Measurements from ENCODE around the gene PLEKHA6.

Gene PLEKHA6

GRCh38 chr1:204368996-204369726 is 9.4 kb upstream of the PLEKHA6 start:
- H3K27ac Mint-ChIP-seq = no peak overlapping the region
- no peaks in the 10 kb centered on the region for H3K9me3 Mint-ChIP-seq
- no peaks in the 10 kb centered on the region for H3K36me3 Mint-ChIP-seq (ENCODE audit: low read depth)
- peaks cover 18% of the 10 kb centered on the region for H3K4me1 Mint-ChIP-seq (ENCODE audit: low read depth)
- intact Hi-C loops (cut with micrococcal nuclease) = no loop called here
- H3K27me3 Mint-ChIP-seq = peaks cover 41% of the 10 kb centered on the region
- no peak overlapping the region for H3K4me3 Mint-ChIP-seq

GRCh38 chr1:204367956-204368355 is 8.2 kb upstream of the PLEKHA6 start:
- intact Hi-C loops (cut with micrococcal nuclease) = no loop called here
- no peak overlapping the region for H3K27ac Mint-ChIP-seq

GRCh38 chr1:204367193-204367858 is 7.6 kb upstream of the PLEKHA6 start:
- peaks cover 36% of the 10 kb centered on the region for H3K4me1 Mint-ChIP-seq (ENCODE audit: low read depth)
- intact Hi-C loops (cut with micrococcal nuclease) = no loop called here
- no peak overlapping the region for H3K27ac Mint-ChIP-seq
- H3K4me3 Mint-ChIP-seq = no peak overlapping the region
- no peaks in the 10 kb centered on the region for H3K36me3 Mint-ChIP-seq (ENCODE audit: low read depth)
- H3K27me3 Mint-ChIP-seq = peaks cover 48% of the 10 kb centered on the region
- H3K9me3 Mint-ChIP-seq = no peaks in the 10 kb centered on the region

More at GRCh38 chr1:204367956-204368355, 8.2 kb upstream of the PLEKHA6 start:
- H3K36me3 Mint-ChIP-seq (ENCODE audit: low read depth) = no peaks in the 10 kb centered on the region
- no peak overlapping the region for H3K4me3 Mint-ChIP-seq
- H3K27me3 Mint-ChIP-seq = peaks cover 43% of the 10 kb centered on the region
- no peaks in the 10 kb centered on the region for H3K9me3 Mint-ChIP-seq
- H3K4me1 Mint-ChIP-seq (ENCODE audit: low read depth) = peaks cover 30% of the 10 kb centered on the region

- intact Hi-C loops (cut with micrococcal nuclease) = no loop called here
- peaks cover 49% of the 10 kb centered on the region for H3K27me3 Mint-ChIP-seq
- no peaks in the 10 kb centered on the region for H3K9me3 Mint-ChIP-seq
- H3K4me3 Mint-ChIP-seq = no peak overlapping the region
- peaks cover 39% of the 10 kb centered on the region for H3K4me1 Mint-ChIP-seq (ENCODE audit: low read depth)
- H3K27ac Mint-ChIP-seq = no peak overlapping the region
- H3K36me3 Mint-ChIP-seq (ENCODE audit: low read depth) = no peaks in the 10 kb centered on the region
These were observed 7.0 kb upstream of the PLEKHA6 start for GRCh38 chr1:204366759-204367158.

- Mint-ChIP-seq H3K9me3 (no peaks in the 10 kb centered on the region), H3K4me3 (peak overlapping the region; percentile 72), H3K27me3 (peaks cover 63% of the 10 kb centered on the region), H3K36me3 (ENCODE audit: low read depth) (no peaks in the 10 kb centered on the region), H3K27ac (peak overlapping the region; percentile 50), H3K4me1 (ENCODE audit: low read depth) (peaks cover 36% of the 10 kb centered on the region)
- intact Hi-C loops (cut with micrococcal nuclease) = loop anchor here (1.0 kb wide), 3 partner anchors 105 to 201 kb away; no protein-coding TSS in a partner anchor
These were observed 3.8 kb upstream of the PLEKHA6 start for GRCh38 chr1:204363335-204364114.

GRCh38 chr1:204362984-204363334 is 3.2 kb upstream of the PLEKHA6 start:
- H3K4me3 Mint-ChIP-seq = peak overlapping the region; percentile 72
- peaks cover 36% of the 10 kb centered on the region for H3K4me1 Mint-ChIP-seq (ENCODE audit: low read depth)
- peak overlapping the region; percentile 50 for H3K27ac Mint-ChIP-seq
- H3K27me3 Mint-ChIP-seq = peaks cover 64% of the 10 kb centered on the region
- intact Hi-C loops (cut with micrococcal nuclease) = loop anchor here (1.0 kb wide), 3 partner anchors 105 to 201 kb away; no protein-coding TSS in a partner anchor
- H3K36me3 Mint-ChIP-seq (ENCODE audit: low read depth) = no peaks in the 10 kb centered on the region
- H3K9me3 Mint-ChIP-seq = no peaks in the 10 kb centered on the region

GRCh38 chr1:204361781-204362180 is 2.1 kb upstream of the PLEKHA6 start:
- Mint-ChIP-seq H3K27ac (no peak overlapping the region), H3K27me3 (peaks cover 63% of the 10 kb centered on the region), H3K4me3 (no peak overlapping the region), H3K4me1 (ENCODE audit: low read depth) (peaks cover 44% of the 10 kb centered on the region), H3K9me3 (no peaks in the 10 kb centered on the region), H3K36me3 (ENCODE audit: low read depth) (no peaks in the 10 kb centered on the region)
- intact Hi-C loops (cut with micrococcal nuclease) = no loop called here

- Mint-ChIP-seq H3K36me3 (ENCODE audit: low read depth) (no peaks in the 10 kb centered on the region), H3K9me3 (no peaks in the 10 kb centered on the region), H3K4me1 (ENCODE audit: low read depth) (peaks cover 44% of the 10 kb centered on the region), H3K27ac (no peak overlapping the region), H3K4me3 (no peak overlapping the region), H3K27me3 (peaks cover 63% of the 10 kb centered on the region)
- intact Hi-C loops (cut with micrococcal nuclease) = no loop called here
These were observed 1.6 kb upstream of the PLEKHA6 start for GRCh38 chr1:204361341-204361771.

- intact Hi-C loops (cut with micrococcal nuclease) = no loop called here
- Mint-ChIP-seq H3K36me3 (ENCODE audit: low read depth) (no peaks in the 10 kb centered on the region), H3K4me3 (no peak overlapping the region), H3K27ac (no peak overlapping the region), H3K27me3 (peaks cover 58% of the 10 kb centered on the region), H3K4me1 (ENCODE audit: low read depth) (peaks cover 43% of the 10 kb centered on the region), H3K9me3 (no peaks in the 10 kb centered on the region)
These were observed 585 bp upstream of the PLEKHA6 start for GRCh38 chr1:204360314-204360713.

- Mint-ChIP-seq H3K27ac (no peak overlapping the region), H3K4me3 (no peak overlapping the region), H3K36me3 (ENCODE audit: low read depth) (no peaks in the 10 kb centered on the region), H3K27me3 (peaks cover 56% of the 10 kb centered on the region), H3K9me3 (no peaks in the 10 kb centered on the region), H3K4me1 (ENCODE audit: low read depth) (peaks cover 34% of the 10 kb centered on the region)
- intact Hi-C loops (cut with micrococcal nuclease) = no loop called here
These were observed 627 bp downstream of the PLEKHA6 start for GRCh38 chr1:204359131-204359473.

GRCh38 chr1:204358605-204359004 is 1.1 kb downstream of the PLEKHA6 start:
- Mint-ChIP-seq H3K9me3 (no peaks in the 10 kb centered on the region), H3K4me3 (no peak overlapping the region), H3K4me1 (ENCODE audit: low read depth) (peaks cover 29% of the 10 kb centered on the region), H3K27ac (no peak overlapping the region), H3K27me3 (peaks cover 56% of the 10 kb centered on the region), H3K36me3 (ENCODE audit: low read depth) (no peaks in the 10 kb centered on the region)
- intact Hi-C loops (cut with micrococcal nuclease) = no loop called here

- H3K27me3 Mint-ChIP-seq = peaks cover 52% of the 10 kb centered on the region
- peaks cover 22% of the 10 kb centered on the region for H3K4me1 Mint-ChIP-seq (ENCODE audit: low read depth)
- no peaks in the 10 kb centered on the region for H3K36me3 Mint-ChIP-seq (ENCODE audit: low read depth)
- no peaks in the 10 kb centered on the region for H3K9me3 Mint-ChIP-seq
- no peak overlapping the region for H3K4me3 Mint-ChIP-seq
- intact Hi-C loops (cut with micrococcal nuclease) = no loop called here
- H3K27ac Mint-ChIP-seq = no peak overlapping the region
These were observed 1.9 kb downstream of the PLEKHA6 start for GRCh38 chr1:204357551-204358490.

- H3K36me3 Mint-ChIP-seq (ENCODE audit: low read depth) = no peaks in the 10 kb centered on the region
- H3K4me3 Mint-ChIP-seq = no peak overlapping the region
- H3K27ac Mint-ChIP-seq = no peak overlapping the region
- intact Hi-C loops (cut with micrococcal nuclease) = no loop called here
- peaks cover 44% of the 10 kb centered on the region for H3K27me3 Mint-ChIP-seq
- H3K4me1 Mint-ChIP-seq (ENCODE audit: low read depth) = peaks cover 14% of the 10 kb centered on the region
- no peaks in the 10 kb centered on the region for H3K9me3 Mint-ChIP-seq
These were observed 2.7 kb downstream of the PLEKHA6 start for GRCh38 chr1:204356997-204357396.
